ENCODE measurements around the gene STAT3.

The STAT3 gene

GRCh38 chr17:42289611-42290181, 98.5 kb downstream of the STAT3 start:
- DNase-seq, result no peak

- DNase-seq, result no peak
Measured at GRCh38 chr17:42288803-42289610, 99.2 kb downstream of the STAT3 start.

GRCh38 chr17:42287977-42288802, 100.1 kb downstream of the STAT3 start, which contains the start of gene STAT5A:
Gene STAT5A (plus strand): TSS chr17:42288498. CDS start chr17:42289412, 914 bp downstream.
- peak; percentile 69 for DNase-seq

- DNase-seq, result no peak
Measured at GRCh38 chr17:42287305-42287976, 100.8 kb downstream of the STAT3 start.

GRCh38 chr17:42286411-42287221, 101.6 kb downstream of the STAT3 start:
- no peak for DNase-seq

GRCh38 chr17:42285346-42286050, 102.7 kb downstream of the STAT3 start:
- no peak for DNase-seq

GRCh38 chr17:42284566-42284965, 103.7 kb downstream of the STAT3 start:
- DNase-seq, result no peak

GRCh38 chr17:42284024-42284369, 104.2 kb downstream of the STAT3 start:
- DNase-seq, result no peak

- no peak for DNase-seq
Measured at GRCh38 chr17:42283241-42284023, 104.8 kb downstream of the STAT3 start.

GRCh38 chr17:42282478-42283080, 105.7 kb downstream of the STAT3 start:
- no peak for DNase-seq

GRCh38 chr17:42281571-42282096, 106.6 kb downstream of the STAT3 start:
- no peak for DNase-seq

- DNase-seq, result no peak
Measured at GRCh38 chr17:42279776-42280630, 108.2 kb downstream of the STAT3 start.

GRCh38 chr17:42277342-42277712, 110.9 kb downstream of the STAT3 start:
- DNase-seq, result no peak

- peak; percentile 83 for DNase-seq
Measured at GRCh38 chr17:42276609-42277341, 111.5 kb downstream of the STAT3 start.

GRCh38 chr17:42276359-42276608, 112.0 kb downstream of the STAT3 start, which contains the start of gene STAT5B:
Gene STAT5B (minus strand): TSS chr17:42276391. CDS start chr17:42232127, 44,264 bp downstream.
- peak; percentile 75 for DNase-seq

- peak; percentile 61 for DNase-seq
Measured at GRCh38 chr17:42275527-42276358, 112.5 kb downstream of the STAT3 start.

GRCh38 chr17:42274812-42275526, 113.3 kb downstream of the STAT3 start:
- DNase-seq, result no peak

Measured in fibroblast of skin of right biceps (primary cell).